Mesothelial cell of epicardium (in vitro differentiated cells): Measurements from ENCODE around the gene SHISA6. TPM values are rescaled to one million over a fixed set of nuclear protein-coding genes. Genes with fewer than 3 reads are reported as not detected.

ENCODE experiments used
- DNase-seq, 2 experiments: peaks; one replicate each; pipeline ENCODE4 v3.0.0; 2021; ENCODE audit warnings: low spot score in 2 of 2; ENCODE audit not compliant: unreplicated experiment in 2 of 2
- H3K27ac Mint-ChIP-seq: 2 replicates; pipeline ENCODE4 v1.8.0; 2021; ENCODE audit warnings: mixed read lengths
- H3K27me3 Mint-ChIP-seq: 2 replicates; pipeline ENCODE4 v1.8.0; 2021; ENCODE audit warnings: low read depth, mixed read lengths
- H3K36me3 Mint-ChIP-seq: 2 replicates; pipeline ENCODE4 v1.8.0; 2021; ENCODE audit warnings: mixed read lengths
- H3K4me1 Mint-ChIP-seq: 2 replicates; pipeline ENCODE4 v1.8.0; 2021; ENCODE audit warnings: mixed read lengths
- H3K4me3 Mint-ChIP-seq: 2 replicates; pipeline ENCODE4 v1.8.0; 2021; ENCODE audit warnings: mild to moderate bottlenecking, moderate library complexity, mixed read lengths
- H3K9me3 Mint-ChIP-seq: 2 replicates; pipeline ENCODE4 v1.8.0; 2021; ENCODE audit warnings: mixed read lengths
- total RNA-seq: library from RNA; stranded (reverse); gene quantifications from 3 replicates; pipeline ENCODE4 v1.2.1, GENCODE V29; 2021
- TF ChIP-seq, protein P1 (sequence below): fragments of 200-600 bp; sonication (generic); IDR thresholded peaks from one replicate; pipeline ENCODE4 v1.5.0; 2021; ENCODE audit warnings: antibody characterized with exemption; ENCODE audit not compliant: unreplicated experiment

SHISA6 gene
- total RNA-seq, 1 donor from 2014 or later: not detected

GRCh38 chr17:11278186-11278991, 37.4 kb downstream of the SHISA6 start:
- TF ChIP-seq, protein P1, sequence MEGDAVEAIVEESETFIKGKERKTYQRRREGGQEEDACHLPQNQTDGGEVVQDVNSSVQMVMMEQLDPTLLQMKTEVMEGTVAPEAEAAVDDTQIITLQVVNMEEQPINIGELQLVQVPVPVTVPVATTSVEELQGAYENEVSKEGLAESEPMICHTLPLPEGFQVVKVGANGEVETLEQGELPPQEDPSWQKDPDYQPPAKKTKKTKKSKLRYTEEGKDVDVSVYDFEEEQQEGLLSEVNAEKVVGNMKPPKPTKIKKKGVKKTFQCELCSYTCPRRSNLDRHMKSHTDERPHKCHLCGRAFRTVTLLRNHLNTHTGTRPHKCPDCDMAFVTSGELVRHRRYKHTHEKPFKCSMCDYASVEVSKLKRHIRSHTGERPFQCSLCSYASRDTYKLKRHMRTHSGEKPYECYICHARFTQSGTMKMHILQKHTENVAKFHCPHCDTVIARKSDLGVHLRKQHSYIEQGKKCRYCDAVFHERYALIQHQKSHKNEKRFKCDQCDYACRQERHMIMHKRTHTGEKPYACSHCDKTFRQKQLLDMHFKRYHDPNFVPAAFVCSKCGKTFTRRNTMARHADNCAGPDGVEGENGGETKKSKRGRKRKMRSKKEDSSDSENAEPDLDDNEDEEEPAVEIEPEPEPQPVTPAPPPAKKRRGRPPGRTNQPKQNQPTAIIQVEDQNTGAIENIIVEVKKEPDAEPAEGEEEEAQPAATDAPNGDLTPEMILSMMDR: no peak
- no peaks in the 10 kb centered on the region for H3K36me3 Mint-ChIP-seq
- no peak for DNase-seq
- H3K4me3 Mint-ChIP-seq: no peak overlapping the region
- peaks cover 9% of the 10 kb centered on the region for H3K9me3 Mint-ChIP-seq
- H3K4me1 Mint-ChIP-seq: peaks cover 2% of the 10 kb centered on the region
- H3K27ac Mint-ChIP-seq: no peak overlapping the region
- no peaks in the 10 kb centered on the region for H3K27me3 Mint-ChIP-seq

DNA sequence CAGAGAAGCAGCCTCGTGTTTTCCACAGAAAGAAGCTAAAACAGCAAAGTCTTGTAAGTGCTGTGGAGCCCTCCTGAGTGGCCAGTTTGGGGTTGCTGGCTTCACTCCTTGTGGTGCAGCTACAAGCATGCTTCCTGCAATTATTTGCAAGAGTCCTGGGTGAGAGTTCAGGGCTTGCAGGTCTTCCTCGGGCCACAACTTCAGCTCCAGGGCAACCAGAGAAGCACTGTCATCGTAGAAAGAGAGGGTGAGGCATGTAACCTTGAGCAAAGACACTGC, 37.9 kb downstream of the SHISA6 start:
- H3K27ac Mint-ChIP-seq: no peak overlapping the region
- peaks cover 2% of the 10 kb centered on the region for H3K4me1 Mint-ChIP-seq
- no peak for DNase-seq
- TF ChIP-seq, protein P1: no peak
- H3K4me3 Mint-ChIP-seq: no peak overlapping the region
- peaks cover 9% of the 10 kb centered on the region for H3K9me3 Mint-ChIP-seq
- H3K36me3 Mint-ChIP-seq: no peaks in the 10 kb centered on the region
- no peaks in the 10 kb centered on the region for H3K27me3 Mint-ChIP-seq

DNA sequence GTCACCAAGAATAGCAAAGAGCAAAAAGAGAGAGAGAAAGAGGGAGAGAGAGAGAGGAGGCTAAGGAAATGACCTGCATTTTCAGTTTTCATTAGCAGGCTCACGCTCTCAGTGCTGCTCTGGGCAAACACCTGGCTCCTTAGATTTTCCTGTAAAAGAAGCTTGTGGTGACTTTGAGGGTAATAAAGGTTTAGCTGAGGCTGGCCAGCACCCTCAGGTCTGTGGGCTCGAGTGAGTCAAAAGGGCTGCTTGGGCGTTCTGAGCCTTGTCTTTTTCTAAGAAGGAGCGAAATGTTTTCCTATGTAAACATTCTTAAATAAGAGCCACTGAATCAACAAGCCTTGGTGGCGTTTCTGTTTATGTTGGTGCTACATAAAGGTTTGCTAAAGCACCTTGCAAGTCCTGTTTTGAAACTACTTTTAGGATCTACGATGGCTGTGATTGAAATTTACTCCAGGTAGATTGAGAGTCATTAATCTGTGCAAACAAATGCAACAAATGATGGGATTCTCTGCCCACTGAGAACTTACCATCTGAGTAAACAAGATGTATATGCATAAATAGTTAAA, 38.8 kb downstream of the SHISA6 start:
- H3K27ac Mint-ChIP-seq: no peak overlapping the region
- H3K9me3 Mint-ChIP-seq: peaks cover 9% of the 10 kb centered on the region

DNA sequence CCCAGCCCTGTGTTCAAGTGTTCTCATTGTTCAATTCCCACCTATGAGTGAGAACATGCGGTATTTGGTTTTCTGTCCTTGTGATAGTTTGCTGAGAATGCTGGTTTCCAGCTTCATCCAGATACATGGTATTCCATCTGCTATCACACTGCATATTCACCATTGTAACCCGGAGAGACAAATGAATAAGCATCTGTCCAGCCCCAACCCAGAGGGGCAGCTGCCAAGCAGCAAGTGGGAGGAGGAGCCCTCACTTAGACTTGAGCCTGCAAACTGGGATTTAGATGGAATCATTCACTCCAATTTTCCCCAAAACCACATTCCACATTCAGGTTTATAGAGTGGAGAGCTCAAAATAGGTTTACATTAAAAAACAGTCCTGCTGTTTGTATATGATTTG, 41.6 kb downstream of the SHISA6 start:
- H3K4me3 Mint-ChIP-seq: no peak overlapping the region
- peaks cover 2% of the 10 kb centered on the region for H3K4me1 Mint-ChIP-seq
- DNase-seq: no peak
- H3K27ac Mint-ChIP-seq: no peak overlapping the region
- H3K36me3 Mint-ChIP-seq: no peaks in the 10 kb centered on the region
- TF ChIP-seq, protein P1: no peak
- peaks cover 11% of the 10 kb centered on the region for H3K27me3 Mint-ChIP-seq
- H3K9me3 Mint-ChIP-seq: peaks cover 9% of the 10 kb centered on the region

More for the DNA sequence above, 38.8 kb downstream of the SHISA6 start:
- no peak for DNase-seq
- no peaks in the 10 kb centered on the region for H3K36me3 Mint-ChIP-seq
- H3K27me3 Mint-ChIP-seq: peaks cover 5% of the 10 kb centered on the region
- TF ChIP-seq, protein P1: no peak
- peaks cover 2% of the 10 kb centered on the region for H3K4me1 Mint-ChIP-seq
- no peak overlapping the region for H3K4me3 Mint-ChIP-seq

DNA sequence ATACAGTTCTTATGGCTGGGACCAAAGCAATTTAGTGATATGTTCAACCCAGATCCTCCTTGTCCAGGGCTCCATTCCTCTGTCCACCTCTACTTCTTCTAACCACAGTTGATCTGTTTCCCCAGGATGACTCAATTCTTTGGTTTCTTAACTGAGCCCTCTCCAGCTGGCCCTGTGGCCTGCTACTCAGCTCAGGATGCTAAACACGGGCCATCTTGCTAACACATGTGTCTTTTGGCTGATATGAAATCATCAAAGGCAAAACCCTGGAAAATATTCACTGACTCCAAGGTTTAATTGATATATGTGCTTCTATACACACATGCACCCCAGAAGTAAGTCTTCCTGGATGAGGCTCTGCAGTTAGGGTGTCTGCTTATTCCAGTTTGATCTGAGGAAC, 43.8 kb downstream of the SHISA6 start:
- TF ChIP-seq, protein P1: no peak
- Mint-ChIP-seq H3K36me3 (no peaks in the 10 kb centered on the region), H3K4me3 (no peak overlapping the region), H3K27me3 (peaks cover 20% of the 10 kb centered on the region), H3K4me1 (no peaks in the 10 kb centered on the region), H3K27ac (no peak overlapping the region), H3K9me3 (peaks cover 9% of the 10 kb centered on the region)
- no peak for DNase-seq
